SK-N-SH (cell line): ENCODE measurements around the gene C9. TPM values are rescaled to one million over a fixed set of nuclear protein-coding genes. Genes with fewer than 3 reads are reported as not detected.

Experiments
- CTCF ChIA-PET: fragments of 300-600, 350-600 bp; formaldehyde crosslinking; extraction: SDS; loops from one replicate; lab custom pipeline; 2021; lab: Yijun Ruan, JAX
- POLR2A ChIA-PET: fragments of 350-600 bp; sonication (Branson Sonifier 250); formaldehyde crosslinking; extraction: SDS; loops from one replicate; lab custom pipeline; 2020; ENCODE audit warnings: antibody characterized with exemption, inconsistent platforms; lab: Yijun Ruan, JAX
- DNase-seq: peaks from one replicate; pipeline ENCODE4 v3.0.0; 2012
- H2AFZ ChIP-seq: fragments of 200-600 bp; sonication (generic); 2 replicates; pipeline ENCODE4 v1.8.1; 2016; ENCODE audit warnings: antibody characterized with exemption, mild to moderate bottlenecking, low read depth
- H3F3A ChIP-seq: fragments of 200-600 bp; sonication (generic); replicated peaks from 2 replicates; pipeline ENCODE3; 2016; ENCODE audit warnings: antibody characterized with exemption, mild to moderate bottlenecking; ENCODE audit not compliant: insufficient read depth
- H3K27ac ChIP-seq, 2 experiments: fragments of 200-500 bp in 1 of 2; fragments of 200-600 bp in 1 of 2; sonication (Bioruptor generic) in 1 of 2; sonication (generic), shearing (Covaris generic) in 1 of 2; 2 replicates each; pipeline versions ENCODE4 v1.5.1 to v1.6.1; 2014 to 2016; ENCODE audit warnings: low read depth in 2 of 2, inconsistent platforms in 1 of 2, low read length in 1 of 2, mild to moderate bottlenecking in 1 of 2, mixed read lengths in 1 of 2
- H3K27me3 ChIP-seq: fragments of 200-600 bp; sonication (generic), shearing (Covaris generic); 2 replicates; pipeline ENCODE4 v1.6.1; 2016; ENCODE audit warnings: mixed run types; ENCODE audit not compliant: insufficient read depth
- H3K36me3 ChIP-seq, 2 experiments: fragments of 200-500 bp in 1 of 2; fragments of 200-600 bp in 1 of 2; sonication (Bioruptor generic) in 1 of 2; sonication (generic) in 1 of 2; replicated peaks in 1 of 2; 2 replicates each; pipeline versions ENCODE3 to v1.5.1; 2014 to 2016; ENCODE audit warnings: low read length in 1 of 2, mild to moderate bottlenecking in 1 of 2; ENCODE audit not compliant: insufficient read depth in 2 of 2, control insufficient read depth in 1 of 2
- H3K4me1 ChIP-seq, 2 experiments: fragments of 200-500 bp in 1 of 2; fragments of 200-600 bp in 1 of 2; sonication (Bioruptor generic) in 1 of 2; sonication (generic), shearing (Covaris generic) in 1 of 2; 2 replicates each; pipeline versions ENCODE4 v1.5.1 to v1.6.1; 2014 to 2016; ENCODE audit warnings: low read depth in 1 of 2, low read length in 1 of 2, mixed run types in 1 of 2; ENCODE audit not compliant: insufficient read depth in 2 of 2, control insufficient read depth in 1 of 2
- H3K4me2 ChIP-seq: fragments of 200-600 bp; sonication (generic), shearing (Covaris generic); 2 replicates; pipeline ENCODE4 v1.6.1; 2017; ENCODE audit warnings: mixed run types
- H3K4me3 ChIP-seq, 2 experiments: fragments of 200-500 bp in 1 of 2; fragments of 200-600 bp in 1 of 2; sonication (Bioruptor generic) in 1 of 2; sonication (generic), shearing (Covaris generic) in 1 of 2; 2 replicates each; pipeline versions ENCODE4 v1.5.1 to v1.8.1; 2014 to 2016; ENCODE audit warnings: low read depth in 2 of 2, inconsistent platforms in 1 of 2, low read length in 1 of 2, mild to moderate bottlenecking in 1 of 2, mixed read lengths in 1 of 2, moderate library complexity in 1 of 2
- H3K79me2 ChIP-seq: fragments of 200-600 bp; sonication (generic); 2 replicates; pipeline ENCODE4 v1.8.1; 2017; ENCODE audit warnings: mild to moderate bottlenecking; ENCODE audit not compliant: insufficient read depth
- H3K9ac ChIP-seq: fragments of 200-600 bp; sonication (generic); 2 replicates; pipeline ENCODE4 v1.6.1; 2017; ENCODE audit warnings: mixed run types
- H3K9me2 ChIP-seq: fragments of 200-600 bp; sonication (generic); 2 replicates; pipeline ENCODE4 v1.6.1; 2017; ENCODE audit warnings: mixed run types
- H3K9me3 ChIP-seq: fragments of 200-600 bp; sonication (generic); 2 replicates; pipeline ENCODE4 v1.6.1; 2017; ENCODE audit warnings: mixed run types, mild to moderate bottlenecking, moderate library complexity
- H4K20me1 ChIP-seq: fragments of 200-600 bp; sonication (generic); 2 replicates; pipeline ENCODE4 v1.6.1; 2017; ENCODE audit warnings: mild to moderate bottlenecking, mixed run types; ENCODE audit not compliant: insufficient read depth
- CHD2 ChIP-seq: fragments of 150-350 bp; IDR thresholded peaks from 2 replicates; pipeline ENCODE4 v1.6.1; 2018; ENCODE audit warnings: low read length; ENCODE audit not compliant: partially characterized antibody
- EZH2phosphoT487 ChIP-seq: fragments of 200-600 bp; sonication (generic); IDR thresholded peaks from 2 replicates; pipeline ENCODE4 v1.6.1; 2017; ENCODE audit warnings: low read depth, mixed run types, mild to moderate bottlenecking, antibody characterized with exemption, moderate library complexity, borderline replicate concordance
- GABPA ChIP-seq: IDR thresholded peaks from 2 replicates; pipeline ENCODE4 v1.4.0; 2012; ENCODE audit warnings: low read depth, mild to moderate bottlenecking
- GATA2 ChIP-seq: sonication (generic); formaldehyde crosslinking; IDR thresholded peaks from 2 replicates; pipeline ENCODE4 v1.5.0; 2020; ENCODE audit warnings: mild to moderate bottlenecking, missing genetic modification reagents
- MXI1 ChIP-seq: IDR thresholded peaks from 2 replicates; pipeline ENCODE4 v1.6.1; 2012; ENCODE audit warnings: mild to moderate bottlenecking, low read depth, low read length, improper control_type of control experiment
- NFIC ChIP-seq: IDR thresholded peaks from 2 replicates; pipeline ENCODE4 v1.4.0; 2012; ENCODE audit warnings: borderline replicate concordance
- NRF1 ChIP-seq: IDR thresholded peaks from 2 replicates; pipeline ENCODE4 v1.6.1; 2012; ENCODE audit warnings: low read depth, mild to moderate bottlenecking, low read length
- POLR2AphosphoS5 ChIP-seq: IDR thresholded peaks from 2 replicates; pipeline ENCODE4 v1.6.1; 2012; ENCODE audit warnings: low read depth, low read length
- RAD21 ChIP-seq: IDR thresholded peaks from 2 replicates; pipeline ENCODE4 v1.6.1; 2012; ENCODE audit warnings: mild to moderate bottlenecking, low read length
- RFX5 ChIP-seq: IDR thresholded peaks from 2 replicates; pipeline ENCODE4 v1.6.1; 2012; ENCODE audit warnings: mild to moderate bottlenecking, improper control_type of control experiment, low read length
- RXRA ChIP-seq: IDR thresholded peaks from 2 replicates; pipeline ENCODE4 v1.4.0; 2012; ENCODE audit warnings: low read depth, mild to moderate bottlenecking, borderline replicate concordance
- SIN3A ChIP-seq: IDR thresholded peaks from 2 replicates; pipeline ENCODE4 v1.6.1; 2012; ENCODE audit warnings: low read depth, mild to moderate bottlenecking, low read length, moderate library complexity, borderline replicate concordance
- SMC3 ChIP-seq: IDR thresholded peaks from 2 replicates; pipeline ENCODE4 v1.6.1; 2012; ENCODE audit warnings: low read depth, low read length, improper control_type of control experiment
- TAF1 ChIP-seq: IDR thresholded peaks from 2 replicates; pipeline ENCODE4 v1.6.1; 2012; ENCODE audit warnings: low read depth, mild to moderate bottlenecking, low read length, moderate library complexity, borderline replicate concordance
- TCF12 ChIP-seq: IDR thresholded peaks from 2 replicates; pipeline ENCODE4 v1.4.0; 2012
- TEAD4 ChIP-seq: IDR thresholded peaks from 2 replicates; pipeline ENCODE4 v1.4.0; 2012; ENCODE audit warnings: mild to moderate bottlenecking, borderline replicate concordance; ENCODE audit not compliant: insufficient read depth
- YY1 ChIP-seq: IDR thresholded peaks from 2 replicates; pipeline ENCODE4 v1.4.0; 2012; ENCODE audit warnings: low read depth, mild to moderate bottlenecking
- WGBS: methylation state at CpG from one replicate; pipeline ENCODE4 v1.1.6; 2017; ENCODE audit warnings: low lambda C conversion rate; 5-methylcytosine and 5-hydroxymethylcytosine counted together
- polyA plus RNA-seq, 3 experiments: library from polyadenylated mRNA; depleted of rRNA; stranded (reverse); fragments of >200 nt; gene quantifications; 2 replicates each; pipeline ENCODE4 v1.2.3, GENCODE V29; 2012
- TF ChIP-seq, protein P1 (sequence below): fragments of 200-600 bp; sonication (generic); IDR thresholded peaks from 2 replicates; pipeline ENCODE4 v1.6.1; 2017; ENCODE audit warnings: antibody characterized with exemption, mild to moderate bottlenecking, moderate library complexity
- TF ChIP-seq, protein P2 (sequence below): IDR thresholded peaks from 2 replicates; pipeline ENCODE4 v1.6.1; 2012; ENCODE audit warnings: mild to moderate bottlenecking, low read depth, low read length, moderate library complexity
- TF ChIP-seq, protein P3 (sequence below): IDR thresholded peaks from 2 replicates; pipeline ENCODE4 v1.4.0; 2012; ENCODE audit warnings: low read depth, borderline replicate concordance
- TF ChIP-seq, protein P4 (sequence below): fragments of 150-350 bp; IDR thresholded peaks from 2 replicates; pipeline ENCODE4 v1.6.1; 2016; ENCODE audit warnings: mild to moderate bottlenecking, low read depth, low read length

The C9 gene
- polyA plus RNA-seq, 1 of the 3 experiments (the other 2 are of a cell fraction): not detected

DNA sequence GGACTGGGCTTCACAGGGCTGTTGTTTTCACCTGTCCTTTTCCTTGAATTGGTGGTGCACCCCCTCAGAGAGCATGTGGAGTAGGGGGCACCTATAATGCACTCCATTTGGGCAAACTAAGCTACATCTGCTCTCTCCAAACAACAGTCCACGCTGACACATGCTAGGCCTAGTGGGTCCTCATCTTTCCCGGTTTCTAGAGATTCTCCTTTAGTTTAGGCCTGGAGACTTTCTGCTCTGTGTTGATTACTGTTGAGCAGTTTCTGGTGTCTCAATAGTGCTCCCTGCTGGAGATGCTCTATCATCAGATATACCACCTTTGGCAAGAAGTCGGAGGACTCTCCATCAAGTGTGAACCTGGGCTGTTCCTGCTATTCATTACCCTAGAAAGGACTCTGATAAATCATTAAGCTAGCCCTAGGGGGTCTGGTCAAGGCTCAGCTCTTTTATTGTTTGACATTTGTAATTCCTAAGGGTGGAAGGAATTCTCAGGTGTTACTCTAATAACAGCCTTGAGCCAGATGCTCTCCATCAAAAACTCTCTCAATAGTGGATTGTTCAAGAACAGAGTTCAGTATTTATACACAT lies 81.0 kb downstream of the C9 start:
- CTCF ChIA-PET: interaction anchor here (0.6 to 2.6 kb wide), 5 partner anchors 10 to 66 kb away, joined by 3 to 15 read pairs (median 4); no protein-coding TSS in a partner anchor

More for the DNA sequence above, 81.0 kb downstream of the C9 start:
- no peaks in the 10 kb centered on the region for H3K4me1 ChIP-seq
- 0% methylated on average over 3 of the region's 3 CpGs for WGBS
- no peak overlapping the region for H3K9ac ChIP-seq
- H3K79me2 ChIP-seq: no peaks in the 10 kb centered on the region
- no peaks in the 10 kb centered on the region for H4K20me1 ChIP-seq
- no peaks in the 10 kb centered on the region for H3K9me2 ChIP-seq
- H3F3A ChIP-seq: no peaks in the 10 kb centered on the region
- no peaks in the 10 kb centered on the region for H3K9me3 ChIP-seq
- no peak overlapping the region; a peak in 1 of 4 replicates for H3K4me3 ChIP-seq
- no peak overlapping the region for H3K27ac ChIP-seq
- DNase-seq: no peak
- POLR2A ChIA-PET: no interaction called here
- TF ChIP-seq MXI1: no peak
- no peak for TF ChIP-seq TAF1
- TF ChIP-seq YY1: no peak
- no peak for TF ChIP-seq NRF1
- TF ChIP-seq, protein P1, sequence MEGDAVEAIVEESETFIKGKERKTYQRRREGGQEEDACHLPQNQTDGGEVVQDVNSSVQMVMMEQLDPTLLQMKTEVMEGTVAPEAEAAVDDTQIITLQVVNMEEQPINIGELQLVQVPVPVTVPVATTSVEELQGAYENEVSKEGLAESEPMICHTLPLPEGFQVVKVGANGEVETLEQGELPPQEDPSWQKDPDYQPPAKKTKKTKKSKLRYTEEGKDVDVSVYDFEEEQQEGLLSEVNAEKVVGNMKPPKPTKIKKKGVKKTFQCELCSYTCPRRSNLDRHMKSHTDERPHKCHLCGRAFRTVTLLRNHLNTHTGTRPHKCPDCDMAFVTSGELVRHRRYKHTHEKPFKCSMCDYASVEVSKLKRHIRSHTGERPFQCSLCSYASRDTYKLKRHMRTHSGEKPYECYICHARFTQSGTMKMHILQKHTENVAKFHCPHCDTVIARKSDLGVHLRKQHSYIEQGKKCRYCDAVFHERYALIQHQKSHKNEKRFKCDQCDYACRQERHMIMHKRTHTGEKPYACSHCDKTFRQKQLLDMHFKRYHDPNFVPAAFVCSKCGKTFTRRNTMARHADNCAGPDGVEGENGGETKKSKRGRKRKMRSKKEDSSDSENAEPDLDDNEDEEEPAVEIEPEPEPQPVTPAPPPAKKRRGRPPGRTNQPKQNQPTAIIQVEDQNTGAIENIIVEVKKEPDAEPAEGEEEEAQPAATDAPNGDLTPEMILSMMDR: peak; percentile 58
- no peak for TF ChIP-seq POLR2AphosphoS5
- TF ChIP-seq SMC3: peak; percentile 38
- no peak for TF ChIP-seq RFX5
- TF ChIP-seq, protein P2, sequence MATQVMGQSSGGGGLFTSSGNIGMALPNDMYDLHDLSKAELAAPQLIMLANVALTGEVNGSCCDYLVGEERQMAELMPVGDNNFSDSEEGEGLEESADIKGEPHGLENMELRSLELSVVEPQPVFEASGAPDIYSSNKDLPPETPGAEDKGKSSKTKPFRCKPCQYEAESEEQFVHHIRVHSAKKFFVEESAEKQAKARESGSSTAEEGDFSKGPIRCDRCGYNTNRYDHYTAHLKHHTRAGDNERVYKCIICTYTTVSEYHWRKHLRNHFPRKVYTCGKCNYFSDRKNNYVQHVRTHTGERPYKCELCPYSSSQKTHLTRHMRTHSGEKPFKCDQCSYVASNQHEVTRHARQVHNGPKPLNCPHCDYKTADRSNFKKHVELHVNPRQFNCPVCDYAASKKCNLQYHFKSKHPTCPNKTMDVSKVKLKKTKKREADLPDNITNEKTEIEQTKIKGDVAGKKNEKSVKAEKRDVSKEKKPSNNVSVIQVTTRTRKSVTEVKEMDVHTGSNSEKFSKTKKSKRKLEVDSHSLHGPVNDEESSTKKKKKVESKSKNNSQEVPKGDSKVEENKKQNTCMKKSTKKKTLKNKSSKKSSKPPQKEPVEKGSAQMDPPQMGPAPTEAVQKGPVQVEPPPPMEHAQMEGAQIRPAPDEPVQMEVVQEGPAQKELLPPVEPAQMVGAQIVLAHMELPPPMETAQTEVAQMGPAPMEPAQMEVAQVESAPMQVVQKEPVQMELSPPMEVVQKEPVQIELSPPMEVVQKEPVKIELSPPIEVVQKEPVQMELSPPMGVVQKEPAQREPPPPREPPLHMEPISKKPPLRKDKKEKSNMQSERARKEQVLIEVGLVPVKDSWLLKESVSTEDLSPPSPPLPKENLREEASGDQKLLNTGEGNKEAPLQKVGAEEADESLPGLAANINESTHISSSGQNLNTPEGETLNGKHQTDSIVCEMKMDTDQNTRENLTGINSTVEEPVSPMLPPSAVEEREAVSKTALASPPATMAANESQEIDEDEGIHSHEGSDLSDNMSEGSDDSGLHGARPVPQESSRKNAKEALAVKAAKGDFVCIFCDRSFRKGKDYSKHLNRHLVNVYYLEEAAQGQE: no peak
- no peak for TF ChIP-seq GATA2 (CRISPR knock-in tag)
- TF ChIP-seq GABPA: no peak
- TF ChIP-seq SIN3A: no peak
- no peak for TF ChIP-seq TEAD4
- no peak for TF ChIP-seq EZH2phosphoT487
- peak; percentile 60 for TF ChIP-seq RAD21
- TF ChIP-seq TCF12: no peak
- no peak for TF ChIP-seq CHD2
- TF ChIP-seq RXRA: no peak
- TF ChIP-seq NFIC: no peak
- TF ChIP-seq, protein P3, sequence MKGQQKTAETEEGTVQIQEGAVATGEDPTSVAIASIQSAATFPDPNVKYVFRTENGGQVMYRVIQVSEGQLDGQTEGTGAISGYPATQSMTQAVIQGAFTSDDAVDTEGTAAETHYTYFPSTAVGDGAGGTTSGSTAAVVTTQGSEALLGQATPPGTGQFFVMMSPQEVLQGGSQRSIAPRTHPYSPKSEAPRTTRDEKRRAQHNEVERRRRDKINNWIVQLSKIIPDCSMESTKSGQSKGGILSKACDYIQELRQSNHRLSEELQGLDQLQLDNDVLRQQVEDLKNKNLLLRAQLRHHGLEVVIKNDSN: no peak
- TF ChIP-seq, protein P4, sequence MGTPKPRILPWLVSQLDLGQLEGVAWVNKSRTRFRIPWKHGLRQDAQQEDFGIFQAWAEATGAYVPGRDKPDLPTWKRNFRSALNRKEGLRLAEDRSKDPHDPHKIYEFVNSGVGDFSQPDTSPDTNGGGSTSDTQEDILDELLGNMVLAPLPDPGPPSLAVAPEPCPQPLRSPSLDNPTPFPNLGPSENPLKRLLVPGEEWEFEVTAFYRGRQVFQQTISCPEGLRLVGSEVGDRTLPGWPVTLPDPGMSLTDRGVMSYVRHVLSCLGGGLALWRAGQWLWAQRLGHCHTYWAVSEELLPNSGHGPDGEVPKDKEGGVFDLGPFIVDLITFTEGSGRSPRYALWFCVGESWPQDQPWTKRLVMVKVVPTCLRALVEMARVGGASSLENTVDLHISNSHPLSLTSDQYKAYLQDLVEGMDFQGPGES: no peak
- no peak overlapping the region for H2AFZ ChIP-seq
- H3K27me3 ChIP-seq: peaks cover 18% of the 10 kb centered on the region; the same call in 1 of the 2 replicates
- no peak overlapping the region for H3K4me2 ChIP-seq
- H3K36me3 ChIP-seq: no peaks in the 10 kb centered on the region
